ENCODE data around the gene KCNC1.

The KCNC1 gene

GRCh38 chr11:17772704-17773600 lies 38.4 kb downstream of the KCNC1 start:
- no peak for DNase-seq (ENCODE audit: low read depth in 1 of 2, low spot score in 1 of 2)

- DNase-seq (ENCODE audit: low read depth in 1 of 2, low spot score in 1 of 2), result no peak
These were observed 39.1 kb downstream of the KCNC1 start for GRCh38 chr11:17773674-17774073.

- DNase-seq (ENCODE audit: low read depth in 1 of 2, low spot score in 1 of 2), result no peak
These were observed 39.9 kb downstream of the KCNC1 start for GRCh38 chr11:17774232-17775034.

- DNase-seq (ENCODE audit: low read depth in 1 of 2, low spot score in 1 of 2), result no peak
These were observed 40.4 kb downstream of the KCNC1 start for GRCh38 chr11:17775035-17775348.

- DNase-seq (ENCODE audit: low read depth in 1 of 2, low spot score in 1 of 2), result no peak
These were observed 41.1 kb downstream of the KCNC1 start for GRCh38 chr11:17775507-17776211.

- DNase-seq (ENCODE audit: low read depth in 1 of 2, low spot score in 1 of 2), result no peak
These were observed 41.8 kb downstream of the KCNC1 start for GRCh38 chr11:17776212-17776875.

GRCh38 chr11:17777086-17777737 lies 42.6 kb downstream of the KCNC1 start:
- DNase-seq (ENCODE audit: low read depth in 1 of 2, low spot score in 1 of 2), result no peak

GRCh38 chr11:17777738-17778091 lies 43.1 kb downstream of the KCNC1 start:
- DNase-seq (ENCODE audit: low read depth in 1 of 2, low spot score in 1 of 2), result no peak

- DNase-seq (ENCODE audit: low read depth in 1 of 2, low spot score in 1 of 2), result no peak
These were observed 43.8 kb downstream of the KCNC1 start for GRCh38 chr11:17778352-17778751.

- DNase-seq (ENCODE audit: low read depth in 1 of 2, low spot score in 1 of 2), result no peak
These were observed 44.6 kb downstream of the KCNC1 start for GRCh38 chr11:17778956-17779860.

GRCh38 chr11:17779861-17780594 lies 45.4 kb downstream of the KCNC1 start:
- DNase-seq (ENCODE audit: low read depth in 1 of 2, low spot score in 1 of 2), result no peak

- DNase-seq (ENCODE audit: low read depth in 1 of 2, low spot score in 1 of 2), result no peak
These were observed 46.1 kb downstream of the KCNC1 start for GRCh38 chr11:17780668-17781067.

- no peak for DNase-seq (ENCODE audit: low read depth in 1 of 2, low spot score in 1 of 2)
These were observed 46.6 kb downstream of the KCNC1 start for GRCh38 chr11:17781221-17781620.

GRCh38 chr11:17781626-17782025 lies 47.0 kb downstream of the KCNC1 start:
- DNase-seq (ENCODE audit: low read depth in 1 of 2, low spot score in 1 of 2), result no peak

- DNase-seq (ENCODE audit: low read depth in 1 of 2, low spot score in 1 of 2), result no peak
These were observed 47.6 kb downstream of the KCNC1 start for GRCh38 chr11:17782145-17782544.

- no peak for DNase-seq (ENCODE audit: low read depth in 1 of 2, low spot score in 1 of 2)
These were observed 48.2 kb downstream of the KCNC1 start for GRCh38 chr11:17782603-17783337.

GRCh38 chr11:17783878-17784277 lies 49.3 kb downstream of the KCNC1 start:
- DNase-seq (ENCODE audit: low read depth in 1 of 2, low spot score in 1 of 2), result no peak

GRCh38 chr11:17786824-17787525 lies 52.4 kb downstream of the KCNC1 start:
- no peak for DNase-seq (ENCODE audit: low read depth in 1 of 2, low spot score in 1 of 2)

Data from activated CD4-positive, alpha-beta T cell treated with anti-CD3 and anti-CD28 coated beads, Interleukin-2, amount 50 U/mL, for 24 hours (primary cell).